Measurements from ENCODE around the gene CCNB1IP1.
A peak's percentile ranks its signal among the peaks of the same experiment; 100 is the strongest.
"Not testable (repeated sequence)": the region's sequence is repeated elsewhere in the genome, so short reads cannot be mapped to it uniquely, and the experiment has no call there.

CCNB1IP1 gene

GRCh38 chr14:20264361-20264760 is 68.7 kb downstream of the CCNB1IP1 start:
- ATAC-seq (replicated peaks); H3K9me3 Mint-ChIP-seq; DNase-seq; H3K36me3 Mint-ChIP-seq (ENCODE audit: insufficient read depth); H3K4me1 Mint-ChIP-seq (ENCODE audit: low read depth in 2 of 2); H3K4me3 Mint-ChIP-seq; H3K27me3 Mint-ChIP-seq: not testable (repeated sequence)
- peak overlapping the region in 1 of 2 donors; percentile 48 for H3K27ac Mint-ChIP-seq

GRCh38 chr14:20262642-20263128 is 70.4 kb downstream of the CCNB1IP1 start:
- Mint-ChIP-seq H3K27me3 (no peaks in the 10 kb centered on the region), H3K36me3 (ENCODE audit: insufficient read depth) (no peaks in the 10 kb centered on the region), H3K4me1 (ENCODE audit: low read depth in 2 of 2) (no peaks in the 10 kb centered on the region), H3K4me3 (no peak overlapping the region), H3K27ac (no peak overlapping the region), H3K9me3 (no peaks in the 10 kb centered on the region)
- no peak for DNase-seq
- no peak for ATAC-seq (replicated peaks)
